ENCODE data around the gene LRIG2. TPM values are rescaled to one million over a fixed set of nuclear protein-coding genes. Genes with fewer than 3 reads are reported as not detected.
"Not testable (repeated sequence)": the region's sequence is repeated elsewhere in the genome, so short reads cannot be mapped to it uniquely, and the experiment has no call there.

LRIG2 gene
- polyA plus RNA-seq (2012; ENCODE audit: insufficient read depth, insufficient read length, low read depth) = 5.7 TPM

GRCh38 chr1:113072757-113073478 lies at the start of gene LRIG2:
TSS of gene LRIG2 (plus strand) at chr1:113073198. CDS start at chr1:113073407, 209 bp downstream.
- peaks cover 4% of the 10 kb centered on the region for H3K36me3 ChIP-seq

DNA sequence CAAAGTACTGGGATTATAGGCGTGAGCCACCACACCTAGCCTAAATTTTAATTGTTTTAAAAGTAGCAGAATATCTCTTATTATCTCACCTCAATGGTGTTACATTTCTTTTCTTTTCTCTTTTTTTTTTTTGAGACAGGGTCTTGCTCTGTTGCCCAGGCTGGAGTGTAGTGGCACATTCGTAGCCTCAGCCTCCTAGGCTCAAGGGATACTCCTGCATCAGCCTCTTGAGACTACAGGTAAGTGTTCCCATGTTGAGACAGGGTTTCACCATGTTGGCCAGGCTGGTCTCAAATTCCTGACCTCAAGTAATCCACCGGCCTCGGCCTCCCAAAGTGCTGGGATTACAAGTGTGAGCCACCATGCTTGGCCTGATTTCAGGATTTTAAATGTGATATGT lies 49.7 kb upstream of the LRIG2 start:
- DNase-seq; H3K4me1 ChIP-seq; H3K27me3 ChIP-seq; H3K4me3 ChIP-seq (ENCODE audit: low read depth, low read length); H3K9me3 ChIP-seq; H3K36me3 ChIP-seq: not testable (repeated sequence)

More at GRCh38 chr1:113072757-113073478, at the start of gene LRIG2:
- Histone ChIP-seq H3K9me3 (no peaks in the 10 kb centered on the region), H3K4me3 (ENCODE audit: low read depth, low read length) (peak within 1 kb of the TSS; percentile 92), H3K4me1 (peaks cover 4% of the 10 kb centered on the region), H3K27me3 (no peaks in the 10 kb centered on the region)
- peak; percentile 98 for DNase-seq
- peak; percentile 89 for TF ChIP-seq CTCF (IDR thresholded peaks at IDR 0.05; ENCODE audit: low read depth, low read length)

GRCh38 chr1:113027007-113027406 lies 46.0 kb upstream of the LRIG2 start:
- Histone ChIP-seq H3K4me3 (ENCODE audit: low read depth, low read length) (no peak overlapping the region), H3K4me1 (no peaks in the 10 kb centered on the region), H3K9me3 (no peaks in the 10 kb centered on the region), H3K27me3 (no peaks in the 10 kb centered on the region), H3K36me3 (no peaks in the 10 kb centered on the region)
- no peak for TF ChIP-seq CTCF (IDR thresholded peaks at IDR 0.05; ENCODE audit: low read depth, low read length)
- no peak for DNase-seq

- Histone ChIP-seq H3K4me3 (ENCODE audit: low read depth, low read length) (no peak overlapping the region), H3K9me3 (no peaks in the 10 kb centered on the region), H3K4me1 (no peaks in the 10 kb centered on the region), H3K36me3 (no peaks in the 10 kb centered on the region), H3K27me3 (no peaks in the 10 kb centered on the region)
- DNase-seq = no peak
- TF ChIP-seq CTCF (IDR thresholded peaks at IDR 0.05; ENCODE audit: low read depth, low read length) = no peak
Measured at GRCh38 chr1:113027449-113027848, 45.5 kb upstream of the LRIG2 start.

DNA sequence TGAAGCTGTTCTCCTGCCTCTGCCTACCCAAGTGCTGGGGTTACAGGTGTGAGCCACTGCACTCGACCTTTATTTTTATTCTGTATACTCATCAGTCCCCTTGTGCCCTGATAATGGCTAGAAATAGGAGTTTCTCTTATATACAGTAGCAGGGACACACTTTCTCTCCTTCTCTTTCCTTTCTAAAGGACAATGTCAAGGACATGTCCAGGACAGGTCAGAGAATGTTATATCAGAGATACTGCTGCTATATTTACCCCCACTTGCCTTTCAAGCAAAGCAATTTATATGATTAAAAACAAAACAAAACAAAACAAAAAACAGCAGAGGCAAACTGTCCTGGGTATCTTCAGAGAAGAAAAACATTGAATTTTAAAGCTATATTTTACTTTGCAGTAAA lies 43.2 kb upstream of the LRIG2 start:
- DNase-seq = no peak
- Histone ChIP-seq H3K36me3 (no peaks in the 10 kb centered on the region), H3K4me3 (ENCODE audit: low read depth, low read length) (no peak overlapping the region), H3K9me3 (no peaks in the 10 kb centered on the region), H3K27me3 (no peaks in the 10 kb centered on the region), H3K4me1 (no peaks in the 10 kb centered on the region)
- no peak for TF ChIP-seq CTCF (IDR thresholded peaks at IDR 0.05; ENCODE audit: low read depth, low read length)

DNA sequence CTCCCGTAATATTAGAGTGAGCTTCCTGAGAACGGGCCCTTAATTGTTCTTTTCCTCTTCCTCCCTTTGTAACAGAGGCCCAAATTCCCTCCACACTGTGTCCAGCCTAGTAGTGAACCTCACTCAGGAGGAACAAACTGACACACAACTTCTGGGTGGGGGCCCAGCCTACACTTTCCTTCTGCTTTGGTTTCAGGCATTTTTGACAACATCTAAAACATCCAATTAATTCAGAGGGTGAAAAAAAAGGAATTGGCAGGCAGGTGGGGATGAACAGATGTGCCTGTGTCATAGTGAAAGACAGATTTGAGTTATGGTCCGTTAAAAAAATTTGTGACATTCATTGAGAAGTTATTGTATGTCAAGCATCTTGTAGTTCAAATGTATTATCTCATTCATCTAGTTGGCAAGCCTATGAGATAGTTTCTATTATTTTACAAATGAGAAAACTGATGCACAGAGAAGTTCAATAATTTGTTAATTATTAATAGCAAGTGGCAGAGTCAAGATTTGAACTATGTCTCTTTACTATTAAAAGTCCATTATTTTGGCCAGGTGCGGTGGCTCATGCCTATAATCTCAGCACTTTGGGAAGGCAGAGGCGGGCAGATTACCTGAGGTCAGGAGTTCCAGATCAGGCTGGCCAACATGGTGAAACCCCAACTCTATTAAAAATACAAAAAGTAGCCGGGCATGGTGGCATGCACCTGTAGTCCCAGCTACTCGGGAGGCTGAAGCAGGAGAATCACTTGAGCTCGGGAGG lies 41.6 kb upstream of the LRIG2 start:
- H3K9me3 ChIP-seq = no peaks in the 10 kb centered on the region
- H3K4me3 ChIP-seq (ENCODE audit: low read depth, low read length) = no peak overlapping the region
- no peaks in the 10 kb centered on the region for H3K4me1 ChIP-seq
- TF ChIP-seq CTCF (IDR thresholded peaks at IDR 0.05; ENCODE audit: low read depth, low read length) = no peak
- H3K36me3 ChIP-seq = no peaks in the 10 kb centered on the region
- H3K27me3 ChIP-seq = no peaks in the 10 kb centered on the region
- no peak for DNase-seq
